Vagina (tissue), 2 donors: ENCODE data around the gene JAK2.

Experiments
- POLR2A ChIP-seq, 2 donors: fragments of 450-650 bp; IDR thresholded peaks; one replicate each; pipeline ENCODE4 v1.6.1; 2017; ENCODE audit warnings: antibody characterized with exemption in 2 of 2, mild to moderate bottlenecking in 2 of 2, moderate library complexity in 2 of 2
- POLR2AphosphoS5 ChIP-seq, 2 donors: sonication (generic); formaldehyde crosslinking; IDR thresholded peaks; one replicate each; pipeline ENCODE4 v1.9.0; 2017; ENCODE audit warnings: antibody characterized with exemption in 2 of 2, mild to moderate bottlenecking in 2 of 2, low read depth in 1 of 2; ENCODE audit not compliant: insufficient read depth in 1 of 2
- TF ChIP-seq, protein P1 (sequence below), 3 experiments: fragments of 450-650 bp in 2 of 3; fragments of 200-600 bp in 1 of 3; sonication (generic) in 1 of 3; IDR thresholded peaks; one replicate each; pipeline ENCODE4 v1.5.1; 2017 to 2019; ENCODE audit warnings: antibody characterized with exemption in 3 of 3, mild to moderate bottlenecking in 2 of 3, moderate library complexity in 2 of 3

DNA sequence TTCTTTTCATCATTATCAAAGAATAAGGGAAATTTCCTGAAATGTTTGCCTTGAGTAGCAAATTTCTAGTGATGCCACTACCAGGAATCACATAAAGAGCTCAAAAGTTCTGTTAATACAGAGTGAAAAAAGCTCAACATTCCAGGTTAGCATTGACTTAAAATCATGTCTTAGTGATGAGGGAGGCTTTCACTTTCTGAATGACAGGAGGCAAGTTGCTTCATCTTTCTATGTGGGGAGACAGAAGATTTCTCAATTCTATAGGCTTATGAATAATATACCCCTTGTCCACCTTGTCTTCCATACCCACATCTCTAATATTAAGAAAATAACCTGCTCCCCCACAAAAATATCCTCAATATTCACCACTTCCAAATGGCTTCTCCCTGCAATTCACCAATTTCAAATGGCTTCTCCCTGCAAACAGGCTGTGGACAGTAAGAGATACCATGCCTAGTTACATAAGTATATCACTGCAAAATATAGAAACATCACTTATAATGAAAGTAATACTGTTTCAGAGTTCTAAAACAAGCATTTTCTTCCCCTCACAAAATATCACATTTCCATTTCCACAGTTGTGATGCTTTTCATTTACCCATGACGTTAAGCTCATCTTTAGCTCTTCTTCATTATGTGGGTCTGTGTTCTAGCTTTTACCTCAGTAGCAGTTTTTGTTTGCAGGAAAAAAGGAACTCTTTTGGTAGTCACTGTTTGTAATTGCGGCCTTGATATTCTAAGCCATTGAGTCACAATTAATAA is 2.2 kb upstream of the JAK2 start:
- TF ChIP-seq, protein P1, sequence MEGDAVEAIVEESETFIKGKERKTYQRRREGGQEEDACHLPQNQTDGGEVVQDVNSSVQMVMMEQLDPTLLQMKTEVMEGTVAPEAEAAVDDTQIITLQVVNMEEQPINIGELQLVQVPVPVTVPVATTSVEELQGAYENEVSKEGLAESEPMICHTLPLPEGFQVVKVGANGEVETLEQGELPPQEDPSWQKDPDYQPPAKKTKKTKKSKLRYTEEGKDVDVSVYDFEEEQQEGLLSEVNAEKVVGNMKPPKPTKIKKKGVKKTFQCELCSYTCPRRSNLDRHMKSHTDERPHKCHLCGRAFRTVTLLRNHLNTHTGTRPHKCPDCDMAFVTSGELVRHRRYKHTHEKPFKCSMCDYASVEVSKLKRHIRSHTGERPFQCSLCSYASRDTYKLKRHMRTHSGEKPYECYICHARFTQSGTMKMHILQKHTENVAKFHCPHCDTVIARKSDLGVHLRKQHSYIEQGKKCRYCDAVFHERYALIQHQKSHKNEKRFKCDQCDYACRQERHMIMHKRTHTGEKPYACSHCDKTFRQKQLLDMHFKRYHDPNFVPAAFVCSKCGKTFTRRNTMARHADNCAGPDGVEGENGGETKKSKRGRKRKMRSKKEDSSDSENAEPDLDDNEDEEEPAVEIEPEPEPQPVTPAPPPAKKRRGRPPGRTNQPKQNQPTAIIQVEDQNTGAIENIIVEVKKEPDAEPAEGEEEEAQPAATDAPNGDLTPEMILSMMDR (IDR thresholded peaks at IDR 0.05), result no peak
- TF ChIP-seq POLR2A (IDR thresholded peaks at IDR 0.05) (no peak), POLR2AphosphoS5 (IDR thresholded peaks at IDR 0.05; ENCODE audit: insufficient read depth in 1 of 2, low read depth in 1 of 2) (no peak)
